WTC11 (cell line): ENCODE data around the gene FHOD3. TPM values are rescaled to one million over a fixed set of nuclear protein-coding genes. Genes with fewer than 3 reads are reported as not detected.

Experiments used
- ATAC-seq: fragments of 200-7000 bp; cut with Tn5 transposase; 2 replicates; pipeline ENCODE4 v1.10.0; 2021; ENCODE audit warnings: mild to moderate bottlenecking, moderate library complexity
- CTCF ChIA-PET: fragments of 300-600 bp; sonication (Branson Sonifier 250); formaldehyde crosslinking; loops from one replicate; lab custom pipeline; 2021; ENCODE audit warnings: antibody characterized with exemption; lab: Charles Lee
- POLR2A ChIA-PET: fragments of 350-600 bp; sonication (Branson Sonifier 250); formaldehyde crosslinking; loops from one replicate; lab custom pipeline; 2021; ENCODE audit warnings: antibody characterized with exemption; lab: Charles Lee
- DNase-seq: peaks from one replicate; pipeline ENCODE4 v3.0.0; 2021; ENCODE audit warnings: low spot score
- H3K27ac Mint-ChIP-seq: 2 replicates; pipeline ENCODE4 v1.8.0; 2021; ENCODE audit warnings: mixed read lengths
- H3K27me3 Mint-ChIP-seq: 2 replicates; pipeline ENCODE4 v1.8.0; 2021; ENCODE audit warnings: low read depth, mild to moderate bottlenecking, moderate library complexity, mixed read lengths
- H3K36me3 Mint-ChIP-seq: 2 replicates; pipeline ENCODE4 v1.8.0; 2021; ENCODE audit warnings: mixed read lengths
- H3K4me1 Mint-ChIP-seq: 2 replicates; pipeline ENCODE4 v1.8.0; 2022; ENCODE audit warnings: mixed read lengths
- H3K4me3 Mint-ChIP-seq: 2 replicates; pipeline ENCODE4 v1.8.0; 2021; ENCODE audit warnings: mild to moderate bottlenecking, moderate library complexity, mixed read lengths
- H3K9me3 Mint-ChIP-seq: 2 replicates; pipeline ENCODE4 v1.8.0; 2021; ENCODE audit warnings: mixed read lengths
- EMX1 ChIP-seq: fragments of 250-450 bp; sonication (Bioruptor Pico); IDR thresholded peaks from 2 replicates; pipeline ENCODE4 v1.8.0; 2021; ENCODE audit warnings: mild to moderate bottlenecking
- FOXK1 ChIP-seq: sonication (generic); formaldehyde crosslinking; IDR thresholded peaks from 2 replicates; pipeline ENCODE4 v1.8.0; 2022; ENCODE audit warnings: mild to moderate bottlenecking, moderate library complexity, missing genetic modification reagents
- GABPB1 ChIP-seq: sonication (generic); formaldehyde crosslinking; IDR thresholded peaks from 2 replicates; pipeline ENCODE4 v1.8.1; 2023; ENCODE audit warnings: mild to moderate bottlenecking, missing genetic modification reagents
- JAZF1 ChIP-seq: fragments of 250-450 bp; sonication (Bioruptor Pico); IDR thresholded peaks from 2 replicates; pipeline ENCODE4 v1.9.0; 2021; ENCODE audit warnings: moderate library complexity, mild to moderate bottlenecking, inconsistent platforms
- MYBL2 ChIP-seq: sonication (generic); formaldehyde crosslinking; IDR thresholded peaks from 2 replicates; pipeline ENCODE4 v1.8.1; 2023; ENCODE audit warnings: mild to moderate bottlenecking, moderate library complexity, missing genetic modification reagents
- NR3C1 ChIP-seq: sonication (generic); formaldehyde crosslinking; conservative IDR thresholded peaks from 2 replicates; pipeline ENCODE4 v1.8.1; 2023; ENCODE audit warnings: low read depth, mild to moderate bottlenecking, missing genetic modification reagents
- SOX15 ChIP-seq: fragments of 250-450 bp; sonication (Bioruptor Pico); IDR thresholded peaks from 2 replicates; pipeline ENCODE4 v1.9.0; 2021; ENCODE audit warnings: mild to moderate bottlenecking
- TEAD1 ChIP-seq: sonication (generic); formaldehyde crosslinking; IDR thresholded peaks from 2 replicates; pipeline ENCODE4 v1.8.0; 2022; ENCODE audit warnings: mild to moderate bottlenecking, missing genetic modification reagents
- ZNF138 ChIP-seq: sonication (generic); formaldehyde crosslinking; conservative IDR thresholded peaks from 2 replicates; pipeline ENCODE4 v1.8.1; 2022; ENCODE audit warnings: mild to moderate bottlenecking, moderate library complexity, missing genetic modification reagents
- ZNF219 ChIP-seq: sonication (generic); formaldehyde crosslinking; IDR thresholded peaks from 2 replicates; pipeline ENCODE4 v1.8.0; 2023; ENCODE audit warnings: missing genetic modification reagents, mild to moderate bottlenecking, borderline replicate concordance
- ZNF416 ChIP-seq: fragments of 250-450 bp; sonication (Bioruptor Pico); IDR thresholded peaks from 2 replicates; pipeline ENCODE4 v1.9.0; 2021; ENCODE audit warnings: mild to moderate bottlenecking, inconsistent platforms
- total RNA-seq: library from RNA; stranded (reverse); gene quantifications from 3 replicates; pipeline ENCODE4 v1.2.3, GENCODE V29; 2021
- TF ChIP-seq, protein P1 (sequence below): sonication (generic); formaldehyde crosslinking; IDR thresholded peaks from 2 replicates; pipeline ENCODE4 v1.8.0; 2022; ENCODE audit warnings: mild to moderate bottlenecking, missing genetic modification reagents
- TF ChIP-seq, protein P2 (sequence below): sonication (generic); formaldehyde crosslinking; IDR thresholded peaks from 2 replicates; pipeline ENCODE4 v1.8.1; 2022; ENCODE audit warnings: missing genetic modification reagents, borderline replicate concordance
- TF ChIP-seq, protein P3 (sequence below): sonication (generic); formaldehyde crosslinking; IDR thresholded peaks from 2 replicates; pipeline ENCODE4 v1.8.0; 2022; ENCODE audit warnings: mild to moderate bottlenecking, missing genetic modification reagents
- TF ChIP-seq, protein P4 (sequence below): sonication (generic); formaldehyde crosslinking; IDR thresholded peaks from 2 replicates; pipeline ENCODE4 v1.8.1; 2023; ENCODE audit warnings: mild to moderate bottlenecking, moderate library complexity, missing genetic modification reagents
- TF ChIP-seq, protein P5 (sequence below): sonication (generic); formaldehyde crosslinking; IDR thresholded peaks from 2 replicates; pipeline ENCODE4 v1.8.0; 2023; ENCODE audit warnings: missing genetic modification reagents
- TF ChIP-seq, protein P6 (sequence below): fragments of 250-450 bp; sonication (Bioruptor Pico); conservative IDR thresholded peaks from 2 replicates; pipeline ENCODE4 v1.9.0; 2021; ENCODE audit warnings: mild to moderate bottlenecking
- TF ChIP-seq, protein P7 (sequence below): fragments of 250-450 bp; sonication (Bioruptor Pico); IDR thresholded peaks from 2 replicates; pipeline ENCODE4 v1.9.0; 2021; ENCODE audit warnings: mild to moderate bottlenecking
- TF ChIP-seq, protein P8 (sequence below): sonication (generic); formaldehyde crosslinking; IDR thresholded peaks from 2 replicates; pipeline ENCODE4 v1.8.0; 2022; ENCODE audit warnings: missing genetic modification reagents

The FHOD3 gene
- total RNA-seq, 1 experiment from 2014 or later, result 3.8 TPM

DNA sequence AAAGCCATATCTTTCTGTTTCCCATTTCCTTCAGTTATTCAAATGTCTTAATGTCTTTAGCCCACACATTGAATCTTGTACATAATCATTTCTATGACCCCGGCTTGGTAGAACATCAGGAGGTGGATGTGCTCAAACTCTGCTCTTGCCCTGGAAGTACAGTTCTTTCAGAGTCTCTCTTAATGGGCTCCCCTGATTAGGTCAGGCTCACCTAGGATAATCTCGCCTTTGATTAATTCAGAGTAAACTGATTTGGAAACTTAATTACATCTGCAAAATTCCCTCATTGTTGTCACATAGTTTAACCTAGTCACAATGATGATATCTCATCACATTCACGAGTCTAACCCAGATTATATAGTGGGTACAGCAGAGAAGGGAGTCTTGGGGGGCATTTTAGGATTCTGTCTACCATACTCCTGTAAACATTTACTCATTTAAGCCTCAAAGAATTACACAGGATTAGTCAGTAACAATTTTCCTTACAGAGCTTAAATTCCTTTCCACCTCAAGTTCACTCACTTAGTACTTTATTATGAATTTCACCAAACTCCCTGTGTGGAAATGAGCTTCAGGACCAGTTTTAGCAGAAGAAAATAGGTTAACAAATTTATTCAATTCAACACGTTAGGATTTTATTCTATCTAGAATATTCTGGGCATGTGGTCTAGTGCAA is 135.5 kb downstream of the FHOD3 start:
- Mint-ChIP-seq H3K4me3 (no peak overlapping the region), H3K9me3 (no peaks in the 10 kb centered on the region), H3K36me3 (no peaks in the 10 kb centered on the region), H3K27me3 (no peaks in the 10 kb centered on the region), H3K4me1 (no peaks in the 10 kb centered on the region), H3K27ac (no peak overlapping the region)
- no peak for DNase-seq
- TF ChIP-seq, protein P1, sequence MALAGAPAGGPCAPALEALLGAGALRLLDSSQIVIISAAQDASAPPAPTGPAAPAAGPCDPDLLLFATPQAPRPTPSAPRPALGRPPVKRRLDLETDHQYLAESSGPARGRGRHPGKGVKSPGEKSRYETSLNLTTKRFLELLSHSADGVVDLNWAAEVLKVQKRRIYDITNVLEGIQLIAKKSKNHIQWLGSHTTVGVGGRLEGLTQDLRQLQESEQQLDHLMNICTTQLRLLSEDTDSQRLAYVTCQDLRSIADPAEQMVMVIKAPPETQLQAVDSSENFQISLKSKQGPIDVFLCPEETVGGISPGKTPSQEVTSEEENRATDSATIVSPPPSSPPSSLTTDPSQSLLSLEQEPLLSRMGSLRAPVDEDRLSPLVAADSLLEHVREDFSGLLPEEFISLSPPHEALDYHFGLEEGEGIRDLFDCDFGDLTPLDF (CRISPR knock-in tag), result no peak
- TF ChIP-seq, protein P2, sequence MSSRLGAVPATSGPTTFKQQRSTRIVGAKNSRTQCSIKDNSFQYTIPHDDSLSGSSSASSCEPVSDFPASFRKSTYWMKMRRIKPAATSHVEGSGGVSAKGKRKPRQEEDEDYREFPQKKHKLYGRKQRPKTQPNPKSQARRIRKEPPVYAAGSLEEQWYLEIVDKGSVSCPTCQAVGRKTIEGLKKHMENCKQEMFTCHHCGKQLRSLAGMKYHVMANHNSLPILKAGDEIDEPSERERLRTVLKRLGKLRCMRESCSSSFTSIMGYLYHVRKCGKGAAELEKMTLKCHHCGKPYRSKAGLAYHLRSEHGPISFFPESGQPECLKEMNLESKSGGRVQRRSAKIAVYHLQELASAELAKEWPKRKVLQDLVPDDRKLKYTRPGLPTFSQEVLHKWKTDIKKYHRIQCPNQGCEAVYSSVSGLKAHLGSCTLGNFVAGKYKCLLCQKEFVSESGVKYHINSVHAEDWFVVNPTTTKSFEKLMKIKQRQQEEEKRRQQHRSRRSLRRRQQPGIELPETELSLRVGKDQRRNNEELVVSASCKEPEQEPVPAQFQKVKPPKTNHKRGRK (CRISPR knock-in tag), result no peak
- TF ChIP-seq, protein P3, sequence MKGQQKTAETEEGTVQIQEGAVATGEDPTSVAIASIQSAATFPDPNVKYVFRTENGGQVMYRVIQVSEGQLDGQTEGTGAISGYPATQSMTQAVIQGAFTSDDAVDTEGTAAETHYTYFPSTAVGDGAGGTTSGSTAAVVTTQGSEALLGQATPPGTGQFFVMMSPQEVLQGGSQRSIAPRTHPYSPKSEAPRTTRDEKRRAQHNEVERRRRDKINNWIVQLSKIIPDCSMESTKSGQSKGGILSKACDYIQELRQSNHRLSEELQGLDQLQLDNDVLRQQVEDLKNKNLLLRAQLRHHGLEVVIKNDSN (CRISPR knock-in tag), result no peak
- TF ChIP-seq MYBL2 (CRISPR knock-in tag) (no peak), EMX1 (no peak), SOX15 (CRISPR knock-in tag) (no peak), NR3C1 (CRISPR knock-in tag) (no peak), ZNF416 (no peak), FOXK1 (CRISPR knock-in tag) (no peak), ZNF219 (no peak), ZNF138 (no peak), JAZF1 (CRISPR knock-in tag) (no peak), GABPB1 (CRISPR knock-in tag) (no peak), TEAD1 (CRISPR knock-in tag) (no peak)
- TF ChIP-seq, protein P4, sequence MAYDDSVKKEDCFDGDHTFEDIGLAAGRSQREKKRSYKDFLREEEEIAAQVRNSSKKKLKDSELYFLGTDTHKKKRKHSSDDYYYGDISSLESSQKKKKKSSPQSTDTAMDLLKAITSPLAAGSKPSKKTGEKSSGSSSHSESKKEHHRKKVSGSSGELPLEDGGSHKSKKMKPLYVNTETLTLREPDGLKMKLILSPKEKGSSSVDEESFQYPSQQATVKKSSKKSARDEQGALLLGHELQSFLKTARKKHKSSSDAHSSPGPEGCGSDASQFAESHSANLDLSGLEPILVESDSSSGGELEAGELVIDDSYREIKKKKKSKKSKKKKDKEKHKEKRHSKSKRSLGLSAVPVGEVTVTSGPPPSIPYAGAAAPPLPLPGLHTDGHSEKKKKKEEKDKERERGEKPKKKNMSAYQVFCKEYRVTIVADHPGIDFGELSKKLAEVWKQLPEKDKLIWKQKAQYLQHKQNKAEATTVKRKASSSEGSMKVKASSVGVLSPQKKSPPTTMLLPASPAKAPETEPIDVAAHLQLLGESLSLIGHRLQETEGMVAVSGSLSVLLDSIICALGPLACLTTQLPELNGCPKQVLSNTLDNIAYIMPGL (CRISPR knock-in tag), result no peak
- TF ChIP-seq, protein P5, sequence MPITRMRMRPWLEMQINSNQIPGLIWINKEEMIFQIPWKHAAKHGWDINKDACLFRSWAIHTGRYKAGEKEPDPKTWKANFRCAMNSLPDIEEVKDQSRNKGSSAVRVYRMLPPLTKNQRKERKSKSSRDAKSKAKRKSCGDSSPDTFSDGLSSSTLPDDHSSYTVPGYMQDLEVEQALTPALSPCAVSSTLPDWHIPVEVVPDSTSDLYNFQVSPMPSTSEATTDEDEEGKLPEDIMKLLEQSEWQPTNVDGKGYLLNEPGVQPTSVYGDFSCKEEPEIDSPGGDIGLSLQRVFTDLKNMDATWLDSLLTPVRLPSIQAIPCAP (CRISPR knock-in tag), result no peak
- TF ChIP-seq, protein P6, sequence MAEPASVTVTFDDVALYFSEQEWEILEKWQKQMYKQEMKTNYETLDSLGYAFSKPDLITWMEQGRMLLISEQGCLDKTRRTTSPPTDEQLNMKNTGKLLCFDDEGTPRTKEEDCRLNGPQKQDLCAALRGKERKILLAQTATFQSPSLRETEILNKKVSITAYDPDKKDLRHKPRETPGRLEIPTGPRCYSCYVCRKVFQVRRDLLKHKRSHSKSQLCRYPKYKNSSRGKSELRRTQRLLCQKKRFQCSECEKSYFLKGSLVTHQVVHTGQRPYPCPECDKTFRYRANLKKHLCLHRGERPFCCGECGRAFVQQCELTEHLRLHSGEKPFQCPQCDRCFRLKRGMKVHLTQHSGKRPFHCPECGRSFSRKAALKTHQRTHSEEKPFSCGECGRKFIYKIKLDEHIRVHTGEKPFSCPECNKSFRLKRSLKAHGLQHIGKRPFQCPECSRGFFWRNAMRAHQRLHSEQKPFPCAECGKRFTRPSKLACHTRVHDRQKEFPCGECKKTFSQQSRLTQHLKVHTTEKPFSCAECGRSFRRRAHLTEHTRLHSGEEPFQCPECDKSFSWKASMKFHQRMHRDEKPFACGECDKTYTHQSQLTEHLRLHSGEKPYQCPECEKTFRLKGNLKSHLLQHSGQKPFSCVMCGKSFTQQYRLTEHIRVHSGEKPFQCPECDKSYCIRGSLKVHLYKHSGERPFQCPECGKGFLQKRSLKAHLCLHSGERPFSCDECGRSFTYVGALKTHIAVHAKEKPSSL (CRISPR knock-in tag), result no peak
- TF ChIP-seq, protein P7, sequence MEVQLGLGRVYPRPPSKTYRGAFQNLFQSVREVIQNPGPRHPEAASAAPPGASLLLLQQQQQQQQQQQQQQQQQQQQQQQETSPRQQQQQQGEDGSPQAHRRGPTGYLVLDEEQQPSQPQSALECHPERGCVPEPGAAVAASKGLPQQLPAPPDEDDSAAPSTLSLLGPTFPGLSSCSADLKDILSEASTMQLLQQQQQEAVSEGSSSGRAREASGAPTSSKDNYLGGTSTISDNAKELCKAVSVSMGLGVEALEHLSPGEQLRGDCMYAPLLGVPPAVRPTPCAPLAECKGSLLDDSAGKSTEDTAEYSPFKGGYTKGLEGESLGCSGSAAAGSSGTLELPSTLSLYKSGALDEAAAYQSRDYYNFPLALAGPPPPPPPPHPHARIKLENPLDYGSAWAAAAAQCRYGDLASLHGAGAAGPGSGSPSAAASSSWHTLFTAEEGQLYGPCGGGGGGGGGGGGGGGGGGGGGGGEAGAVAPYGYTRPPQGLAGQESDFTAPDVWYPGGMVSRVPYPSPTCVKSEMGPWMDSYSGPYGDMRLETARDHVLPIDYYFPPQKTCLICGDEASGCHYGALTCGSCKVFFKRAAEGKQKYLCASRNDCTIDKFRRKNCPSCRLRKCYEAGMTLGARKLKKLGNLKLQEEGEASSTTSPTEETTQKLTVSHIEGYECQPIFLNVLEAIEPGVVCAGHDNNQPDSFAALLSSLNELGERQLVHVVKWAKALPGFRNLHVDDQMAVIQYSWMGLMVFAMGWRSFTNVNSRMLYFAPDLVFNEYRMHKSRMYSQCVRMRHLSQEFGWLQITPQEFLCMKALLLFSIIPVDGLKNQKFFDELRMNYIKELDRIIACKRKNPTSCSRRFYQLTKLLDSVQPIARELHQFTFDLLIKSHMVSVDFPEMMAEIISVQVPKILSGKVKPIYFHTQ, result no peak
- TF ChIP-seq, protein P8, sequence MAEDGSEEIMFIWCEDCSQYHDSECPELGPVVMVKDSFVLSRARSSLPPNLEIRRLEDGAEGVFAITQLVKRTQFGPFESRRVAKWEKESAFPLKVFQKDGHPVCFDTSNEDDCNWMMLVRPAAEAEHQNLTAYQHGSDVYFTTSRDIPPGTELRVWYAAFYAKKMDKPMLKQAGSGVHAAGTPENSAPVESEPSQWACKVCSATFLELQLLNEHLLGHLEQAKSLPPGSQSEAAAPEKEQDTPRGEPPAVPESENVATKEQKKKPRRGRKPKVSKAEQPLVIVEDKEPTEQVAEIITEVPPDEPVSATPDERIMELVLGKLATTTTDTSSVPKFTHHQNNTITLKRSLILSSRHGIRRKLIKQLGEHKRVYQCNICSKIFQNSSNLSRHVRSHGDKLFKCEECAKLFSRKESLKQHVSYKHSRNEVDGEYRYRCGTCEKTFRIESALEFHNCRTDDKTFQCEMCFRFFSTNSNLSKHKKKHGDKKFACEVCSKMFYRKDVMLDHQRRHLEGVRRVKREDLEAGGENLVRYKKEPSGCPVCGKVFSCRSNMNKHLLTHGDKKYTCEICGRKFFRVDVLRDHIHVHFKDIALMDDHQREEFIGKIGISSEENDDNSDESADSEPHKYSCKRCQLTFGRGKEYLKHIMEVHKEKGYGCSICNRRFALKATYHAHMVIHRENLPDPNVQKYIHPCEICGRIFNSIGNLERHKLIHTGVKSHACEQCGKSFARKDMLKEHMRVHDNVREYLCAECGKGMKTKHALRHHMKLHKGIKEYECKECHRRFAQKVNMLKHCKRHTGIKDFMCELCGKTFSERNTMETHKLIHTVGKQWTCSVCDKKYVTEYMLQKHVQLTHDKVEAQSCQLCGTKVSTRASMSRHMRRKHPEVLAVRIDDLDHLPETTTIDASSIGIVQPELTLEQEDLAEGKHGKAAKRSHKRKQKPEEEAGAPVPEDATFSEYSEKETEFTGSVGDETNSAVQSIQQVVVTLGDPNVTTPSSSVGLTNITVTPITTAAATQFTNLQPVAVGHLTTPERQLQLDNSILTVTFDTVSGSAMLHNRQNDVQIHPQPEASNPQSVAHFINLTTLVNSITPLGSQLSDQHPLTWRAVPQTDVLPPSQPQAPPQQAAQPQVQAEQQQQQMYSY (CRISPR knock-in tag), result no peak
- CTCF ChIA-PET, result interaction anchor here (1.3 kb wide), 1 partner anchor 192 kb away, joined by 3 read pairs; no protein-coding TSS in a partner anchor
- POLR2A ChIA-PET, result no interaction called here
- no peak for ATAC-seq
